H9 (cell line): ENCODE results near the gene BFSP2. TPM values are rescaled to one million over a fixed set of nuclear protein-coding genes. Genes with fewer than 3 reads are reported as not detected.

Experiments
- DNase-seq: peaks from one replicate; pipeline ENCODE4 v3.0.0-alpha.2; 2017
- H2AFZ ChIP-seq: one replicate; pipeline ENCODE4 v1.6.1; 2013; ENCODE audit warnings: mild to moderate bottlenecking, low read length, control low read depth, moderate library complexity
- H2AK5ac ChIP-seq: 2 replicates; pipeline ENCODE4 v1.6.1; 2013; ENCODE audit warnings: low read length, control low read depth, mixed read lengths; ENCODE audit not compliant: insufficient read length
- H2BK120ac ChIP-seq: one replicate; pipeline ENCODE4 v1.6.1; 2013; ENCODE audit warnings: low read depth, mild to moderate bottlenecking, low read length, control low read depth, inconsistent platforms; ENCODE audit not compliant: poor library complexity, severe bottlenecking
- H2BK12ac ChIP-seq: 2 replicates; pipeline ENCODE4 v1.6.1; 2013; ENCODE audit warnings: low read length, control low read depth, mixed read lengths, low read depth; ENCODE audit not compliant: insufficient read length
- H2BK15ac ChIP-seq: 2 replicates; pipeline ENCODE4 v1.6.1; 2013; ENCODE audit warnings: low read depth, low read length, control low read depth
- H2BK20ac ChIP-seq: one replicate; pipeline ENCODE4 v1.6.1; 2013; ENCODE audit warnings: low read depth, mild to moderate bottlenecking, low read length, control low read depth, inconsistent platforms; ENCODE audit not compliant: poor library complexity, severe bottlenecking
- H2BK5ac ChIP-seq: 2 replicates; pipeline ENCODE4 v1.6.1; 2013; ENCODE audit warnings: low read length, control low read depth, mixed read lengths; ENCODE audit not compliant: insufficient read length
- H3K14ac ChIP-seq: 2 replicates; pipeline ENCODE4 v1.6.1; 2013; ENCODE audit warnings: low read length, control low read depth; ENCODE audit not compliant: insufficient read depth
- H3K18ac ChIP-seq: 2 replicates; pipeline ENCODE4 v1.6.1; 2013; ENCODE audit warnings: low read depth, mild to moderate bottlenecking, mixed read lengths, low read length, control low read depth; ENCODE audit not compliant: insufficient read length
- H3K23ac ChIP-seq: 2 replicates; pipeline ENCODE4 v1.6.1; 2013; ENCODE audit warnings: low read length, control low read depth, mixed read lengths, low read depth; ENCODE audit not compliant: insufficient read length
- H3K23me2 ChIP-seq: 2 replicates; pipeline ENCODE4 v1.6.1; 2013; ENCODE audit warnings: low read depth, mild to moderate bottlenecking, mixed read lengths, low read length, control low read depth; ENCODE audit not compliant: insufficient read length, poor library complexity, severe bottlenecking
- H3K27ac ChIP-seq: 2 replicates; pipeline ENCODE4 v1.5.1; 2013; ENCODE audit warnings: low read length, control low read depth, mixed read lengths, low read depth; ENCODE audit not compliant: insufficient read length
- H3K27me3 ChIP-seq: 2 replicates; pipeline ENCODE4 v1.6.1; 2013; ENCODE audit warnings: low read length, control low read depth, inconsistent platforms; ENCODE audit not compliant: insufficient read depth
- H3K4ac ChIP-seq: 2 replicates; pipeline ENCODE4 v1.6.1; 2013; ENCODE audit warnings: low read depth, mild to moderate bottlenecking, control low read depth, inconsistent platforms, low read length, moderate library complexity
- H3K4me1 ChIP-seq: 2 replicates; pipeline ENCODE4 v1.6.1; 2013; ENCODE audit warnings: low read length, control low read depth, inconsistent platforms; ENCODE audit not compliant: insufficient read depth
- H3K4me2 ChIP-seq: 2 replicates; pipeline ENCODE4 v1.6.1; 2013; ENCODE audit warnings: low read length, control low read depth, mixed read lengths; ENCODE audit not compliant: insufficient read length, insufficient read depth
- H3K56ac ChIP-seq: 2 replicates; pipeline ENCODE4 v1.6.1; 2013; ENCODE audit warnings: low read depth, mild to moderate bottlenecking, mixed read lengths, low read length, control low read depth; ENCODE audit not compliant: insufficient read length
- H3K79me1 ChIP-seq: 2 replicates; pipeline ENCODE4 v1.6.1; 2013; ENCODE audit warnings: low read depth, mild to moderate bottlenecking, moderate library complexity, low read length, control low read depth, inconsistent platforms; ENCODE audit not compliant: insufficient read depth, poor library complexity, severe bottlenecking
- H3K79me2 ChIP-seq: 2 replicates; pipeline ENCODE4 v1.6.1; 2013; ENCODE audit warnings: low read length, control low read depth, inconsistent platforms; ENCODE audit not compliant: insufficient read depth
- H3K9ac ChIP-seq: 2 replicates; pipeline ENCODE4 v1.6.1; 2013; ENCODE audit warnings: low read length, control low read depth, mixed read lengths; ENCODE audit not compliant: insufficient read length; ENCODE audit errors: extremely low read depth
- H3K9me3 ChIP-seq: one replicate; pipeline ENCODE4 v1.6.1; 2013; ENCODE audit warnings: low read depth, low read length, inconsistent platforms; ENCODE audit not compliant: control insufficient read depth
- H3T11ph ChIP-seq: one replicate; pipeline ENCODE4 v1.6.1; 2013; ENCODE audit warnings: mild to moderate bottlenecking, low read length, control low read depth, inconsistent platforms
- H4K20me1 ChIP-seq: one replicate; pipeline ENCODE4 v1.6.1; 2013; ENCODE audit not compliant: control insufficient read depth, insufficient read length, insufficient read depth
- H4K5ac ChIP-seq: 2 replicates; pipeline ENCODE4 v1.6.1; 2013; ENCODE audit warnings: low read depth, mild to moderate bottlenecking, mixed read lengths, low read length, control low read depth; ENCODE audit not compliant: insufficient read length
- H4K8ac ChIP-seq: replicated peaks from 2 replicates; pipeline ENCODE4 v1.6.1; 2013; ENCODE audit warnings: low read length, control low read depth, mixed read lengths, low read depth; ENCODE audit not compliant: insufficient read length
- H4K91ac ChIP-seq: 2 replicates; pipeline ENCODE4 v1.6.1; 2013; ENCODE audit warnings: low read depth, mild to moderate bottlenecking, moderate library complexity, mixed read lengths, low read length, control low read depth; ENCODE audit not compliant: insufficient read length
- H3K27ac Mint-ChIP-seq, 3 experiments: 2 replicates in 2 of 3; 3 replicates in 1 of 3; pipeline ENCODE4 v1.8.0; 2020 to 2021; ENCODE audit warnings: mixed read lengths in 3 of 3, mild to moderate bottlenecking in 1 of 3, moderate library complexity in 1 of 3
- H3K27me3 Mint-ChIP-seq: 2 replicates; pipeline ENCODE4 v1.8.0; 2021; ENCODE audit warnings: low read depth, mild to moderate bottlenecking, moderate library complexity, mixed read lengths
- H3K36me3 Mint-ChIP-seq, 3 experiments: 2 replicates in 2 of 3; 3 replicates in 1 of 3; pipeline ENCODE4 v1.8.0; 2020 to 2021; ENCODE audit warnings: low read depth in 3 of 3, mixed read lengths in 3 of 3; ENCODE audit not compliant: insufficient read depth in 1 of 3
- H3K4me1 Mint-ChIP-seq, 2 experiments: 2 replicates each; pipeline ENCODE4 v1.8.0; 2020; ENCODE audit warnings: mixed read lengths in 2 of 2
- H3K4me3 Mint-ChIP-seq, 2 experiments: 2 replicates in 1 of 2; 3 replicates in 1 of 2; pipeline ENCODE4 v1.8.0; 2020 to 2021; ENCODE audit warnings: mild to moderate bottlenecking in 2 of 2, mixed read lengths in 2 of 2, moderate library complexity in 1 of 2
- H3K9me3 Mint-ChIP-seq, 2 experiments: 2 replicates in 1 of 2; 3 replicates in 1 of 2; pipeline ENCODE4 v1.8.0; 2020; ENCODE audit warnings: mild to moderate bottlenecking in 2 of 2, mixed read lengths in 2 of 2, moderate library complexity in 1 of 2
- CTCF ChIP-seq: fragments of 200-600 bp; sonication (generic); conservative IDR thresholded peaks from 3 replicates; pipeline ENCODE4 v1.8.0; 2021; ENCODE audit warnings: antibody characterized with exemption, mild to moderate bottlenecking
- WGBS: extraction: QIAGEN DNeasy Blood & Tissue Kit; methylation state at CpG from one replicate; pipeline ENCODE4 v1.1.7; 2013; ENCODE audit warnings: missing lambda C conversion rate, low lambda C conversion rate, mixed read lengths; ENCODE audit not compliant: insufficient read length; ENCODE audit errors: extremely low coverage; 5-methylcytosine and 5-hydroxymethylcytosine counted together
- total RNA-seq: library from RNA; stranded (reverse); gene quantifications from 2 replicates; pipeline ENCODE4 v1.2.1, GENCODE V29; 2021

BFSP2 gene
- total RNA-seq, 1 experiment from 2014 or later = not detected

GRCh38 chr3:133504736-133505135 lies 104.9 kb downstream of the BFSP2 start:
- no peak overlapping the region for H3K23ac ChIP-seq
- H3K27ac Mint-ChIP-seq = no peak overlapping the region
- no peak overlapping the region for H3K9ac ChIP-seq
- no peak overlapping the region for H3K56ac ChIP-seq
- H2BK120ac ChIP-seq = no peak overlapping the region
- H3T11ph ChIP-seq = no peak overlapping the region
- no CpG with 5 or more reads among the region's 4 CpGs for WGBS
- no peak overlapping the region for H2AFZ ChIP-seq
- no peaks in the 10 kb centered on the region for H3K4me1 ChIP-seq
- no peak overlapping the region for H2BK12ac ChIP-seq
- no peaks in the 10 kb centered on the region for H3K27me3 Mint-ChIP-seq
- H3K4me1 Mint-ChIP-seq = peaks cover 0 to 2% of the 10 kb centered on the region in 2 experiments; a peak in 1 of 4 replicates
- no peaks in the 10 kb centered on the region for H3K36me3 Mint-ChIP-seq
- H3K27ac ChIP-seq = no peak overlapping the region
- no peak overlapping the region for H4K91ac ChIP-seq
- no peak overlapping the region for H2BK20ac ChIP-seq
- TF ChIP-seq CTCF = no peak
- H3K14ac ChIP-seq = no peak overlapping the region
- H4K8ac ChIP-seq = no peak overlapping the region
- no peak overlapping the region for H3K4ac ChIP-seq
- no peak overlapping the region for H2BK15ac ChIP-seq
- H3K9me3 ChIP-seq = no peaks in the 10 kb centered on the region
- no peaks in the 10 kb centered on the region for H4K20me1 ChIP-seq
- H3K18ac ChIP-seq = no peak overlapping the region
- peaks cover 0 to 3% of the 10 kb centered on the region in 2 experiments; a peak in 1 of 5 replicates for H3K9me3 Mint-ChIP-seq
- H3K79me2 ChIP-seq = no peaks in the 10 kb centered on the region
- no peaks in the 10 kb centered on the region for H3K79me1 ChIP-seq
- DNase-seq = no peak
- no peak overlapping the region for H2AK5ac ChIP-seq
- no peak overlapping the region for H3K4me3 Mint-ChIP-seq
- no peaks in the 10 kb centered on the region for H3K27me3 ChIP-seq
- H2BK5ac ChIP-seq = no peak overlapping the region
- H3K4me2 ChIP-seq = no peak overlapping the region
- no peak overlapping the region for H4K5ac ChIP-seq
- no peaks in the 10 kb centered on the region for H3K23me2 ChIP-seq
